Keratinocyte (primary cell): ENCODE results near the gene TNS1. TPM values are rescaled to one million over a fixed set of nuclear protein-coding genes. Genes with fewer than 3 reads are reported as not detected.

Source experiments
- DNase-seq: peaks from one replicate; pipeline ENCODE4 v3.0.0-alpha.2; 2011; ENCODE audit warnings: low read depth, missing footprints, low spot score
- FAIRE-seq: peaks from 2 replicates; lab custom pipeline; 2011; peaks lifted over from hg19 to GRCh38; lab: Jason Lieb, UNC
- H2AFZ ChIP-seq: 2 replicates; pipeline ENCODE4 v1.6.0; 2012; ENCODE audit warnings: low read length, control low read depth, inconsistent platforms; ENCODE audit not compliant: control insufficient read depth
- H3K27ac ChIP-seq: 2 replicates; pipeline ENCODE4 v1.5.1; 2011; ENCODE audit warnings: low read length; ENCODE audit not compliant: control insufficient read depth, insufficient read depth
- H3K27me3 ChIP-seq: 3 replicates; pipeline ENCODE4 v1.6.0; 2011; ENCODE audit warnings: low read length; ENCODE audit not compliant: control insufficient read depth, insufficient read depth; ENCODE audit errors: extremely low read depth
- H3K36me3 ChIP-seq, 2 experiments: 2 replicates in 1 of 2; 3 replicates in 1 of 2; pipeline ENCODE4 v1.5.1; 2011; ENCODE audit warnings: low read length in 2 of 2, mild to moderate bottlenecking in 1 of 2; ENCODE audit not compliant: control insufficient read depth in 2 of 2, insufficient read depth in 2 of 2; ENCODE audit errors: extremely low read depth in 1 of 2
- H3K4me1 ChIP-seq: 3 replicates; pipeline ENCODE4 v1.5.1; 2011; ENCODE audit warnings: low read length; ENCODE audit not compliant: control insufficient read depth, insufficient read depth; ENCODE audit errors: extremely low read depth
- H3K4me2 ChIP-seq: 3 replicates; pipeline ENCODE4 v1.6.0; 2011; ENCODE audit warnings: low read depth, low read length; ENCODE audit not compliant: control insufficient read depth, insufficient read depth; ENCODE audit errors: extremely low read depth
- H3K4me3 ChIP-seq, 3 experiments: fragments of 200-600 bp in 1 of 3; sonication (generic) in 1 of 3; 2 replicates in 2 of 3; 3 replicates in 1 of 3; pipeline ENCODE4 v1.5.1; 2011 to 2016; ENCODE audit warnings: low read length in 3 of 3, mild to moderate bottlenecking in 3 of 3, control low read depth in 2 of 3, inconsistent platforms in 1 of 3, low read depth in 1 of 3, mixed read lengths in 1 of 3, mixed run types in 1 of 3, moderate library complexity in 1 of 3; ENCODE audit not compliant: control insufficient read depth in 2 of 3, insufficient read depth in 2 of 3; ENCODE audit errors: extremely low read depth in 1 of 3
- H3K79me2 ChIP-seq: 2 replicates; pipeline ENCODE4 v1.6.0; 2012; ENCODE audit warnings: low read length; ENCODE audit not compliant: control insufficient read depth, insufficient read depth
- H3K9ac ChIP-seq: 3 replicates; pipeline ENCODE4 v1.6.0; 2011; ENCODE audit warnings: low read length; ENCODE audit not compliant: control insufficient read depth, insufficient read depth; ENCODE audit errors: extremely low read depth
- H3K9me1 ChIP-seq: 3 replicates; pipeline ENCODE4 v1.6.0; 2011; ENCODE audit warnings: low read length; ENCODE audit not compliant: control insufficient read depth, insufficient read depth; ENCODE audit errors: extremely low read depth
- H3K9me3 ChIP-seq: 2 replicates; pipeline ENCODE4 v1.5.1; 2012; ENCODE audit warnings: low read depth, low read length; ENCODE audit not compliant: control insufficient read depth
- H4K20me1 ChIP-seq: 3 replicates; pipeline ENCODE4 v1.6.0; 2011; ENCODE audit warnings: low read length; ENCODE audit not compliant: control insufficient read depth, insufficient read depth; ENCODE audit errors: extremely low read depth
- EZH2 ChIP-seq: IDR thresholded peaks from one replicate; pipeline ENCODE4 v1.6.1; 2012; ENCODE audit warnings: inconsistent platforms, mild to moderate bottlenecking, low read length, moderate library complexity
- dilution Hi-C: fragments of 300-500 bp; cut with MboI; formaldehyde crosslinking; loops from one replicate; pipeline ENCODE4 v1.7.0; 2020; ENCODE audit warnings: low sequenced_read_pairs; ENCODE audit not compliant: extremely low pct_ligation_motif_present
- polyA plus RNA-seq, 5 experiments: library from polyadenylated mRNA; depleted of rRNA in 3 of 5; stranded (reverse) in 3 of 5; stranded (forward) in 1 of 5; unstranded in 1 of 5; fragments of >200 nt; gene quantifications; 1 replicate in 1 of 5; 2 replicates in 3 of 5; 3 replicates in 1 of 5; pipeline versions ENCODE4 v1.2.1 to v1.2.3, GENCODE V29; 2011 to 2012; ENCODE audit warnings: missing spikeins in 2 of 5, low read depth in 1 of 5, low replicate concordance in 1 of 5
- TF ChIP-seq, protein P1 (sequence below), 3 experiments: IDR thresholded peaks in 1 of 3; conservative IDR thresholded peaks in 1 of 3; optimal IDR thresholded peaks in 1 of 3; 2 replicates in 2 of 3; 3 replicates in 1 of 3; pipeline versions ENCODE3 to v1.5.1; 2011; ENCODE audit warnings: low read length in 3 of 3, mild to moderate bottlenecking in 3 of 3, moderate library complexity in 2 of 3, control low read depth in 1 of 3, inconsistent platforms in 1 of 3; ENCODE audit not compliant: insufficient read depth in 2 of 3; ENCODE audit errors: extremely low read depth in 1 of 3

The TNS1 gene
- polyA plus RNA-seq, 1 donor (not counting 4 experiments of a cell fraction or from before 2014, with no cell fraction given): 2.5 TPM

- no peaks in the 10 kb centered on the region for H3K4me1 ChIP-seq
- TF ChIP-seq EZH2: no peak
- TF ChIP-seq, protein P1, sequence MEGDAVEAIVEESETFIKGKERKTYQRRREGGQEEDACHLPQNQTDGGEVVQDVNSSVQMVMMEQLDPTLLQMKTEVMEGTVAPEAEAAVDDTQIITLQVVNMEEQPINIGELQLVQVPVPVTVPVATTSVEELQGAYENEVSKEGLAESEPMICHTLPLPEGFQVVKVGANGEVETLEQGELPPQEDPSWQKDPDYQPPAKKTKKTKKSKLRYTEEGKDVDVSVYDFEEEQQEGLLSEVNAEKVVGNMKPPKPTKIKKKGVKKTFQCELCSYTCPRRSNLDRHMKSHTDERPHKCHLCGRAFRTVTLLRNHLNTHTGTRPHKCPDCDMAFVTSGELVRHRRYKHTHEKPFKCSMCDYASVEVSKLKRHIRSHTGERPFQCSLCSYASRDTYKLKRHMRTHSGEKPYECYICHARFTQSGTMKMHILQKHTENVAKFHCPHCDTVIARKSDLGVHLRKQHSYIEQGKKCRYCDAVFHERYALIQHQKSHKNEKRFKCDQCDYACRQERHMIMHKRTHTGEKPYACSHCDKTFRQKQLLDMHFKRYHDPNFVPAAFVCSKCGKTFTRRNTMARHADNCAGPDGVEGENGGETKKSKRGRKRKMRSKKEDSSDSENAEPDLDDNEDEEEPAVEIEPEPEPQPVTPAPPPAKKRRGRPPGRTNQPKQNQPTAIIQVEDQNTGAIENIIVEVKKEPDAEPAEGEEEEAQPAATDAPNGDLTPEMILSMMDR (optimal IDR thresholded peaks at IDR 0.05 in 1 of 3, IDR thresholded peaks at IDR 0.05 in 1 of 3, conservative IDR thresholded peaks at IDR 0.05 in 1 of 3; ENCODE audit: extremely low read depth in 1 of 3, insufficient read depth in 2 of 3, low read length in 3 of 3): no peak
- DNase-seq (no peak), FAIRE-seq (no peak)
- H3K4me2 ChIP-seq: no peak overlapping the region
- no peaks in the 10 kb centered on the region for H3K9me1 ChIP-seq
- no peaks in the 10 kb centered on the region for H3K9me3 ChIP-seq
- dilution Hi-C loops: no loop called here
- H3K36me3 ChIP-seq: no peaks in the 10 kb centered on the region
- no peak overlapping the region for H3K4me3 ChIP-seq
- H2AFZ ChIP-seq: no peak overlapping the region
- H3K27me3 ChIP-seq: no peaks in the 10 kb centered on the region
- H4K20me1 ChIP-seq: no peaks in the 10 kb centered on the region
- no peak overlapping the region for H3K9ac ChIP-seq
- H3K79me2 ChIP-seq: no peaks in the 10 kb centered on the region
- H3K27ac ChIP-seq: no peak overlapping the region
Measured at GRCh38 chr2:217805668-217806481, 196.9 kb downstream of the TNS1 start.

DNA sequence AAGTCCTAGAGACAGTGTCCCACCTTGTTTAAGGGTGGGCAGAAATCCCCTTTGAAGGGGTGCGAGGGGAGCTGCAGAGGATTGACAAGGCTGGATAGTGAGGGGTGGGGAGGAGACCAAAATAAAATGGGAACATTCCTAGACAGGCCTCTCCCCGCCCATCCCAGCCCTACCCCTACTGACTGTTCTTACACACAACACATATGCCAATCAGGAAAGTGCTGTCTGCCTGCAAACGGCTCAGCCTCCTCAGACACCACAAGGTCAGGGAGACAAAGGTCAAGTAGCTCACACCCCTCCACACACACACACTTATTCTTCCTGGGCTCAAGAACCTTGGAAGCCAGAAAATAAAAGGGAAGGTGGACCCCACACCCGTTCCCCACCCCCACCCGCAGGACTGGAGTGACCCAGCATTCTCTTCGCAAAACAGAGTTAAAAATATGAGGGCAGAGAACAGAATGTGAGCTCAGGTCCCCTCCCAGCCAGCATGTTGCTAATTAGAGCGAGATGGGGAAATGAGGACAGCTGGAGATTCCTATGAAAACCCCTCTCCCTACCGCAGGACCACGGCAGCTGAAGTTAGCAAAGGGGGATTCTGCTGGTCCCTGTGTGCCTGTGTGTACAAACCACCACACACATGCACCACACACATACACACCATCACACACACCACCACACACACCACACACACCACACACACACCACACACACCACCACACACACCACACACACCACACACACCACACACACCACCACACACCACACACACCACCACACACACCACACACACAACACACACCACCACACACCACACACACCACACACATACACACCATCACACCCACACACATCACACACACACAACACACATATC lies 197.8 kb downstream of the TNS1 start:
- dilution Hi-C loops: no loop called here
- Histone ChIP-seq H3K9ac (no peak overlapping the region), H3K27me3 (no peaks in the 10 kb centered on the region), H2AFZ (no peak overlapping the region), H3K4me1 (no peaks in the 10 kb centered on the region), H3K79me2 (no peaks in the 10 kb centered on the region), H3K9me1 (no peaks in the 10 kb centered on the region), H3K9me3 (no peaks in the 10 kb centered on the region), H3K36me3 (no peaks in the 10 kb centered on the region), H4K20me1 (no peaks in the 10 kb centered on the region), H3K27ac (no peak overlapping the region), H3K4me3 (no peak overlapping the region), H3K4me2 (no peak overlapping the region)
- FAIRE-seq (peak; percentile 60), DNase-seq (no peak)
- no peak for TF ChIP-seq EZH2
- TF ChIP-seq, protein P1 (optimal IDR thresholded peaks at IDR 0.05 in 1 of 3, IDR thresholded peaks at IDR 0.05 in 1 of 3, conservative IDR thresholded peaks at IDR 0.05 in 1 of 3; ENCODE audit: extremely low read depth in 1 of 3, insufficient read depth in 2 of 3, low read length in 3 of 3): no peak
